IMR-90 (cell line): ENCODE results near the gene ROBO4. TPM values are rescaled to one million over a fixed set of nuclear protein-coding genes. Genes with fewer than 3 reads are reported as not detected.

Experiments used
- ATAC-seq: fragments of 200-7000 bp; cut with Tn5 transposase; 2 replicates; pipeline ENCODE4 v1.9.1; 2020; ENCODE audit warnings: low read depth, mild to moderate bottlenecking, moderate library complexity
- BruUV-seq: library from RNA; stranded (reverse); fragments of 400-500 nt; replicated peaks from 2 replicates; lab custom pipeline; 2021; lab: Mats Ljungman, UMichigan
- CTCF ChIA-PET: fragments of 300-600 bp; formaldehyde crosslinking; extraction: SDS; loops from one replicate; lab custom pipeline; 2021; ENCODE audit warnings: antibody characterized with exemption; lab: Yijun Ruan, JAX
- POLR2A ChIA-PET: fragments of 300-600 bp; sonication (Branson Sonifier 250); formaldehyde crosslinking; loops from one replicate; lab custom pipeline; 2022; ENCODE audit warnings: antibody characterized with exemption; ENCODE audit not compliant: unreplicated experiment; lab: Charles Lee
- DNase-seq: peaks from one replicate; pipeline ENCODE4 v3.0.0; 2013
- H2AFZ ChIP-seq: replicated peaks from 2 replicates; pipeline ENCODE3; 2013; ENCODE audit warnings: low read length, mild to moderate bottlenecking; ENCODE audit not compliant: poor library complexity
- H2AK5ac ChIP-seq: 2 replicates; pipeline ENCODE4 v1.6.1; 2013; ENCODE audit warnings: low read depth, low read length, inconsistent platforms
- H2AK9ac ChIP-seq: replicated peaks from 2 replicates; pipeline ENCODE3; 2013; ENCODE audit warnings: mild to moderate bottlenecking, low read depth, low read length, moderate library complexity; ENCODE audit not compliant: poor library complexity
- H2BK120ac ChIP-seq: 2 replicates; pipeline ENCODE4 v1.6.1; 2013; ENCODE audit warnings: low read depth, low read length, inconsistent platforms
- H2BK15ac ChIP-seq: 3 replicates; pipeline ENCODE4 v1.6.1; 2013; ENCODE audit warnings: low read depth, low read length, inconsistent platforms
- H2BK20ac ChIP-seq: 2 replicates; pipeline ENCODE4 v1.6.1; 2013; ENCODE audit warnings: low read depth, mild to moderate bottlenecking, inconsistent platforms, low read length, moderate library complexity
- H2BK5ac ChIP-seq: 2 replicates; pipeline ENCODE4 v1.6.1; 2013; ENCODE audit warnings: mild to moderate bottlenecking, low read depth, low read length, inconsistent platforms; ENCODE audit not compliant: poor library complexity, severe bottlenecking
- H3K14ac ChIP-seq: replicated peaks from 2 replicates; pipeline ENCODE4 v1.6.1; 2013; ENCODE audit warnings: low read depth, low read length, inconsistent platforms
- H3K18ac ChIP-seq: 2 replicates; pipeline ENCODE4 v1.6.1; 2013; ENCODE audit warnings: low read depth, low read length, control low read depth
- H3K23ac ChIP-seq: 2 replicates; pipeline ENCODE4 v1.6.1; 2013; ENCODE audit warnings: low read depth, low read length, inconsistent platforms
- H3K27ac ChIP-seq: 2 replicates; pipeline ENCODE4 v1.5.1; 2013; ENCODE audit warnings: mild to moderate bottlenecking, control low read depth, low read length; ENCODE audit not compliant: insufficient read depth
- H3K27me3 ChIP-seq: 2 replicates; pipeline ENCODE4 v1.6.1; 2013; ENCODE audit warnings: low read length; ENCODE audit not compliant: control insufficient read depth, insufficient read depth
- H3K36me3 ChIP-seq: 2 replicates; pipeline ENCODE4 v1.6.1; 2013; ENCODE audit warnings: low read length, mixed read lengths; ENCODE audit not compliant: control insufficient read depth, insufficient read depth
- H3K4ac ChIP-seq: 2 replicates; pipeline ENCODE4 v1.6.1; 2013; ENCODE audit warnings: low read depth, low read length, inconsistent platforms
- H3K4me1 ChIP-seq: 2 replicates; pipeline ENCODE4 v1.6.1; 2013; ENCODE audit warnings: low read length, mixed read lengths; ENCODE audit not compliant: control insufficient read depth, insufficient read depth
- H3K4me2 ChIP-seq: 2 replicates; pipeline ENCODE4 v1.6.1; 2013; ENCODE audit warnings: low read depth, mild to moderate bottlenecking, control low read depth, low read length, moderate library complexity
- H3K4me3 ChIP-seq: 2 replicates; pipeline ENCODE4 v1.5.1; 2013; ENCODE audit warnings: low read depth, mild to moderate bottlenecking, control low read depth, low read length, moderate library complexity; ENCODE audit not compliant: insufficient read depth
- H3K56ac ChIP-seq: 2 replicates; pipeline ENCODE4 v1.6.1; 2013; ENCODE audit warnings: low read length, inconsistent platforms; ENCODE audit not compliant: insufficient read depth; ENCODE audit errors: extremely low read depth
- H3K79me1 ChIP-seq, 2 experiments: 2 replicates each; pipeline ENCODE4 v1.6.1; 2013; ENCODE audit warnings: low read length in 2 of 2, inconsistent platforms in 1 of 2, low read depth in 1 of 2
- H3K9ac ChIP-seq: 2 replicates; pipeline ENCODE4 v1.6.1; 2013; ENCODE audit warnings: low read depth, low read length, control low read depth
- H3K9me1 ChIP-seq: 2 replicates; pipeline ENCODE4 v1.6.1; 2013; ENCODE audit warnings: low read length, inconsistent platforms; ENCODE audit not compliant: insufficient read depth
- H3K9me3 ChIP-seq: 2 replicates; pipeline ENCODE4 v1.6.1; 2013; ENCODE audit warnings: low read length; ENCODE audit not compliant: control insufficient read depth, insufficient read depth
- H4K20me1 ChIP-seq: 2 replicates; pipeline ENCODE4 v1.6.1; 2013; ENCODE audit warnings: low read length, inconsistent platforms; ENCODE audit not compliant: insufficient read depth
- H4K5ac ChIP-seq: 2 replicates; pipeline ENCODE4 v1.6.1; 2013; ENCODE audit warnings: mild to moderate bottlenecking, low read depth, low read length, control low read depth
- H4K8ac ChIP-seq, 2 experiments: 2 replicates each; pipeline ENCODE4 v1.6.1; 2013; ENCODE audit warnings: low read depth in 2 of 2, low read length in 2 of 2, control low read depth in 1 of 2, inconsistent platforms in 1 of 2
- H4K91ac ChIP-seq: 2 replicates; pipeline ENCODE4 v1.6.1; 2013; ENCODE audit warnings: low read depth, low read length, inconsistent platforms; ENCODE audit not compliant: insufficient read depth
- BHLHE40 ChIP-seq: fragments of 150-350 bp; IDR thresholded peaks from 2 replicates; pipeline ENCODE4 v1.6.1; 2016; ENCODE audit warnings: mild to moderate bottlenecking, low read depth, low read length
- CEBPB ChIP-seq: IDR thresholded peaks from 2 replicates; pipeline ENCODE4 v1.6.1; 2012; ENCODE audit warnings: low read depth, low read length, improper control_type of control experiment
- RAD21 ChIP-seq: IDR thresholded peaks from 2 replicates; pipeline ENCODE4 v1.6.1; 2012; ENCODE audit warnings: low read length, improper control_type of control experiment
- RFX5 ChIP-seq: IDR thresholded peaks from 2 replicates; pipeline ENCODE4 v1.8.0; 2012; ENCODE audit warnings: low read depth, mild to moderate bottlenecking, low read length, moderate library complexity
- SMC3 ChIP-seq: fragments of 150-350 bp; IDR thresholded peaks from 2 replicates; pipeline ENCODE4 v1.6.1; 2016; ENCODE audit warnings: low read depth, mild to moderate bottlenecking, antibody characterized with exemption, low read length, moderate library complexity
- WGBS, 2 experiments: methylation state at CpG; one replicate each; pipeline versions ENCODE4 v1.1.5 to v1.1.7; 2013; ENCODE audit warnings: missing lambda C conversion rate in 2 of 2; ENCODE audit not compliant: insufficient read length in 1 of 2; ENCODE audit errors: extremely low coverage in 2 of 2; 5-methylcytosine and 5-hydroxymethylcytosine counted together
- dilution Hi-C: fragments of 300-500 bp; cut with HindIII; formaldehyde crosslinking; loops from one replicate; pipeline ENCODE4 v1.14.3; 2018; ENCODE audit warnings: low sequenced_read_pairs; ENCODE audit not compliant: unreplicated experiment
- in situ Hi-C: fragments of 300-500 bp; cut with MboI; formaldehyde crosslinking; loops from 3 replicates; pipeline ENCODE4 v1.14.3; 2019; ENCODE audit warnings: low sequenced_read_pairs, inconsistent platforms, mixed read lengths
- intact Hi-C: fragments of 100-400 bp; cut with micrococcal nuclease; formaldehyde crosslinking; loops from 2 replicates; pipeline ENCODE4 v1.10.0; 2022
- polyA plus RNA-seq, 3 experiments: library from polyadenylated mRNA; depleted of rRNA; stranded (reverse); fragments of >200 nt; gene quantifications; 2 replicates each; pipeline ENCODE4 v1.2.3, GENCODE V29; 2012; ENCODE audit warnings: low replicate concordance in 1 of 3
- total RNA-seq: library from RNA; depleted of rRNA; stranded (reverse); fragments of >200 nt; gene quantifications from 2 replicates; pipeline ENCODE4 v1.2.3, GENCODE V29; 2012
- TF ChIP-seq, protein P1 (sequence below): fragments of 150-350 bp; IDR thresholded peaks from 2 replicates; pipeline ENCODE4 v1.6.1; 2017; ENCODE audit warnings: mild to moderate bottlenecking, antibody characterized with exemption, low read length, low read depth
- TF ChIP-seq, protein P2 (sequence below): conservative IDR thresholded peaks from 2 replicates; pipeline ENCODE4 v1.5.1; 2012; ENCODE audit warnings: mild to moderate bottlenecking, low read depth, low read length, improper control_type of control experiment

ROBO4 gene
- total and polyA plus RNA-seq, 2 of the 4 experiments (the other 2 are of a cell fraction): 0.72 to 0.82 TPM

DNA sequence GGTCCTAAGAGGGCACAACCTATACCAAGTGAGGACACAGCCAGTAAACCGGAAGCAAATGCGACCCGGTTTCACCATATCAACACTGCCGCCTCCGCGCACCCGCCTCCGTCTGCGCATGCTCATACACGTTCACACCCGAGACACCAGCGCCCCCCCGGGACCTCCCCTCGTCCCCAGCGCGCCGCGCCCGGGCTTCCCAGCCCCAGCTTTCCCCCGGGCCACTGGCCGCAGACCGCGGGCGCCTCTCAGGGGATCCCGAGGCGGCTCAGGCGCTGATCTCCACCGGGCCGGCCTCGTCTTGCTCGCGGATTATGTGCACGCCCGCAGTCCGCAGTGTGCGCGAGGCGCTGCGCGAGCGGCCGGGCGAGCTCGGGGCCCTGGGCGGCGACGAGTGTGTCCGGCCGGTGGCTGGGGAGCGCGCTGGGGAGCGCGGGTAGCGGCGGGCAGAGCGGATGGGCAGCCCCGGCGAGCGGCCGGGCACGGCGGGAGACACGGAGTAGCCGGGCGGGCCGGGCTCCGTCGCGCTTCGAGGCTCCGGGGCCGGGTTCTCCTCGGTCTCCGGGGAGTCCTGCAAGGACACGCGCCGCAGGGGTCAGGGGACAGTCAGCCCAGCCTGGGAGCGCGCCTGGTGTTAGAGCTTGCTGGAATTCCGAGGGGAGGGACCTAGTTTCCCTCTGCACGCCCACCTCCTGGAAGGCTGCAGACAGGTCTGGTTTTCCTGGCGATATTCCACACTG lies 23.4 kb upstream of the ROBO4 start:
- no TSS peak for BruUV-seq
- peak; percentile 47 for DNase-seq
- Histone ChIP-seq H2AFZ (peak overlapping the region; percentile 93), H3K9me1 (peaks cover 19% of the 10 kb centered on the region; the same call in 1 of the 2 replicates), H4K5ac (peak overlapping the region; percentile 70), H4K8ac (peak overlapping the region; percentile 68 to 90), H3K56ac (no peak overlapping the region), H2BK120ac (peak overlapping the region; percentile 17), H3K4ac (peak overlapping the region; percentile 74), H3K18ac (peak overlapping the region; percentile 24; the same call in 1 of the 2 replicates), H3K27me3 (no peaks in the 10 kb centered on the region), H4K20me1 (no peaks in the 10 kb centered on the region), H3K9me3 (no peaks in the 10 kb centered on the region), H2AK9ac (peak overlapping the region; percentile 18), H3K14ac (peak overlapping the region; percentile 64; the same call in 1 of the 2 replicates), H3K9ac (peak overlapping the region; percentile 8; the same call in 1 of the 2 replicates), H3K79me1 (peaks cover 0 to 3% of the 10 kb centered on the region in 2 experiments; a peak in 1 of 4 replicates), H3K36me3 (no peaks in the 10 kb centered on the region), H3K23ac (0 out of 2 replicates have a peak overlapping the region, but pooled peaks have one; percentile 38), H2BK5ac (no peak overlapping the region), H3K4me3 (peak overlapping the region; percentile 31), H2BK20ac (peak overlapping the region; percentile 61; the same call in 1 of the 2 replicates), H4K91ac (peak overlapping the region; percentile 46; the same call in 1 of the 2 replicates), H2AK5ac (peak overlapping the region; percentile 42; the same call in 1 of the 2 replicates), H2BK15ac (no peak overlapping the region; the same call in 2 of the 3 replicates), H3K4me2 (peak overlapping the region; percentile 38), H3K4me1 (peaks cover 8% of the 10 kb centered on the region), H3K27ac (peak overlapping the region; percentile 8; the same call in 1 of the 2 replicates)
- in situ Hi-C loops (no loop called here), dilution Hi-C loops (no loop called here), intact Hi-C loops (loop anchor here (2.0 kb wide), 1 partner anchor 44 kb away; no protein-coding TSS in a partner anchor)
- POLR2A ChIA-PET: no interaction called here
- peak; percentile 76 for ATAC-seq
- 7% methylated on average over 16 of the region's 82 CpGs; no CpG with 5 or more reads in 1 of the 2 experiments for WGBS, 2 experiments
- no peak for TF ChIP-seq RAD21
- no peak for TF ChIP-seq RFX5
- TF ChIP-seq, protein P1, sequence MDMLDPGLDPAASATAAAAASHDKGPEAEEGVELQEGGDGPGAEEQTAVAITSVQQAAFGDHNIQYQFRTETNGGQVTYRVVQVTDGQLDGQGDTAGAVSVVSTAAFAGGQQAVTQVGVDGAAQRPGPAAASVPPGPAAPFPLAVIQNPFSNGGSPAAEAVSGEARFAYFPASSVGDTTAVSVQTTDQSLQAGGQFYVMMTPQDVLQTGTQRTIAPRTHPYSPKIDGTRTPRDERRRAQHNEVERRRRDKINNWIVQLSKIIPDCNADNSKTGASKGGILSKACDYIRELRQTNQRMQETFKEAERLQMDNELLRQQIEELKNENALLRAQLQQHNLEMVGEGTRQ: no peak
- no peak for TF ChIP-seq BHLHE40
- peak; percentile 35; the same call in 1 of the 2 replicates for TF ChIP-seq CEBPB
- TF ChIP-seq, protein P2, sequence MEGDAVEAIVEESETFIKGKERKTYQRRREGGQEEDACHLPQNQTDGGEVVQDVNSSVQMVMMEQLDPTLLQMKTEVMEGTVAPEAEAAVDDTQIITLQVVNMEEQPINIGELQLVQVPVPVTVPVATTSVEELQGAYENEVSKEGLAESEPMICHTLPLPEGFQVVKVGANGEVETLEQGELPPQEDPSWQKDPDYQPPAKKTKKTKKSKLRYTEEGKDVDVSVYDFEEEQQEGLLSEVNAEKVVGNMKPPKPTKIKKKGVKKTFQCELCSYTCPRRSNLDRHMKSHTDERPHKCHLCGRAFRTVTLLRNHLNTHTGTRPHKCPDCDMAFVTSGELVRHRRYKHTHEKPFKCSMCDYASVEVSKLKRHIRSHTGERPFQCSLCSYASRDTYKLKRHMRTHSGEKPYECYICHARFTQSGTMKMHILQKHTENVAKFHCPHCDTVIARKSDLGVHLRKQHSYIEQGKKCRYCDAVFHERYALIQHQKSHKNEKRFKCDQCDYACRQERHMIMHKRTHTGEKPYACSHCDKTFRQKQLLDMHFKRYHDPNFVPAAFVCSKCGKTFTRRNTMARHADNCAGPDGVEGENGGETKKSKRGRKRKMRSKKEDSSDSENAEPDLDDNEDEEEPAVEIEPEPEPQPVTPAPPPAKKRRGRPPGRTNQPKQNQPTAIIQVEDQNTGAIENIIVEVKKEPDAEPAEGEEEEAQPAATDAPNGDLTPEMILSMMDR: 0 out of 2 replicates have a peak, but pooled peaks have one; percentile 13
- no peak for TF ChIP-seq SMC3
- CTCF ChIA-PET: interaction anchor here (0.6 to 1.0 kb wide), 2 partner anchors 9 to 32 kb away, joined by 3 read pairs; no protein-coding TSS in a partner anchor
